Endodermal cell (in vitro differentiated cells): Measurements from ENCODE around the gene FAM50B. TPM values are rescaled to one million over a fixed set of nuclear protein-coding genes. Genes with fewer than 3 reads are reported as not detected.

Source experiments
- DNase-seq: peaks from one replicate; pipeline ENCODE4 v3.0.0-alpha.2; 2017
- H3K27ac ChIP-seq: 2 replicates; pipeline ENCODE4 v1.5.1; 2013; ENCODE audit warnings: mild to moderate bottlenecking, low read depth, low read length, moderate library complexity
- H3K27me3 ChIP-seq: 2 replicates; pipeline ENCODE4 v1.6.1; 2013; ENCODE audit warnings: mild to moderate bottlenecking, low read length, moderate library complexity; ENCODE audit not compliant: insufficient read depth, control insufficient read depth, poor library complexity, severe bottlenecking
- H3K36me3 ChIP-seq: 2 replicates; pipeline ENCODE4 v1.7.0; 2013; ENCODE audit warnings: mild to moderate bottlenecking, low read length, moderate library complexity; ENCODE audit not compliant: control insufficient read depth, insufficient read depth
- H3K4me1 ChIP-seq: one replicate; pipeline ENCODE4 v1.7.0; 2013; ENCODE audit warnings: low read length; ENCODE audit not compliant: control insufficient read depth, insufficient read depth
- H3K4me3 ChIP-seq: 2 replicates; pipeline ENCODE4 v1.5.1; 2013; ENCODE audit warnings: mild to moderate bottlenecking, low read length, moderate library complexity
- H3K9ac ChIP-seq: 2 replicates; pipeline ENCODE4 v1.6.1; 2013; ENCODE audit warnings: mild to moderate bottlenecking, low read length, moderate library complexity; ENCODE audit not compliant: poor library complexity, severe bottlenecking; ENCODE audit errors: extremely low read depth
- H3K9me3 ChIP-seq: 2 replicates; pipeline ENCODE4 v1.6.1; 2013; ENCODE audit warnings: mild to moderate bottlenecking, low read length, moderate library complexity; ENCODE audit not compliant: control insufficient read depth
- H3K27ac Mint-ChIP-seq: 2 replicates; pipeline ENCODE4 v1.8.0; 2020; ENCODE audit warnings: mixed read lengths
- H3K27me3 Mint-ChIP-seq: 2 replicates; pipeline ENCODE4 v1.8.0; 2021; ENCODE audit warnings: mild to moderate bottlenecking, mixed read lengths; ENCODE audit not compliant: insufficient read depth
- H3K36me3 Mint-ChIP-seq: 2 replicates; pipeline ENCODE4 v1.8.0; 2020; ENCODE audit warnings: low read depth, mixed read lengths
- H3K4me1 Mint-ChIP-seq: 2 replicates; pipeline ENCODE4 v1.8.0; 2020; ENCODE audit warnings: mixed read lengths
- H3K4me3 Mint-ChIP-seq: 2 replicates; pipeline ENCODE4 v1.8.0; 2020; ENCODE audit warnings: mild to moderate bottlenecking, moderate library complexity, mixed read lengths
- H3K9me3 Mint-ChIP-seq: 2 replicates; pipeline ENCODE4 v1.8.0; 2020; ENCODE audit warnings: mild to moderate bottlenecking, mixed read lengths
- CTCF ChIP-seq: fragments of 200-600 bp; sonication (generic); conservative IDR thresholded peaks from 2 replicates; pipeline ENCODE4 v1.5.0; 2021; ENCODE audit warnings: antibody characterized with exemption, mild to moderate bottlenecking
- WGBS, 2 experiments: methylation state at CpG; one replicate each; pipeline versions ENCODE4 v1.1.5 to v1.1.7; 2013; ENCODE audit warnings: missing lambda C conversion rate in 2 of 2, mixed read lengths in 1 of 2; ENCODE audit not compliant: insufficient coverage in 1 of 2, insufficient read length in 1 of 2; 5-methylcytosine and 5-hydroxymethylcytosine counted together
- total RNA-seq, 2 donors: library from RNA; stranded (reverse); fragmentation: NEBNext Ultra II Directional in 1 of 2; extraction: Animal tissue kit (Norgen Biotek cat#: 25700) in 1 of 2; gene quantifications; 2 replicates in 1 of 2; 3 replicates in 1 of 2; pipeline ENCODE4 v1.2.1, GENCODE V29; 2021

The FAM50B gene
- total RNA-seq, 2 donors from 2014 or later, result 2.8 to 3.7 TPM

GRCh38 chr6:3811191-3811590, 38.0 kb upstream of the FAM50B start:
- Mint-ChIP-seq H3K27ac (no peak overlapping the region), H3K4me3 (no peak overlapping the region), H3K36me3 (no peaks in the 10 kb centered on the region), H3K9me3 (no peaks in the 10 kb centered on the region), H3K27me3 (no peaks in the 10 kb centered on the region), H3K4me1 (peaks cover 10% of the 10 kb centered on the region)
- Histone ChIP-seq H3K4me1 (peaks cover 5% of the 10 kb centered on the region), H3K9me3 (no peaks in the 10 kb centered on the region), H3K27me3 (no peaks in the 10 kb centered on the region), H3K36me3 (no peaks in the 10 kb centered on the region), H3K4me3 (no peak overlapping the region), H3K9ac (no peak overlapping the region), H3K27ac (no peak overlapping the region)
- no peak for DNase-seq
- TF ChIP-seq CTCF, result no peak
- WGBS, 2 experiments, result 97 to 100% methylated on average over 1 to 2 of the region's 2 CpGs

GRCh38 chr6:3812596-3812995, 36.6 kb upstream of the FAM50B start:
- Mint-ChIP-seq H3K9me3 (no peaks in the 10 kb centered on the region), H3K4me1 (peaks cover 6% of the 10 kb centered on the region), H3K4me3 (no peak overlapping the region), H3K27me3 (no peaks in the 10 kb centered on the region), H3K27ac (no peak overlapping the region), H3K36me3 (no peaks in the 10 kb centered on the region)
- H3K27me3 ChIP-seq, result no peaks in the 10 kb centered on the region
- H3K36me3 ChIP-seq, result no peaks in the 10 kb centered on the region
- H3K9me3 ChIP-seq, result no peaks in the 10 kb centered on the region
- no peak overlapping the region for H3K27ac ChIP-seq
- 60 to 94% methylated on average over 1 to 2 of the region's 3 CpGs for WGBS, 2 experiments
- no peak overlapping the region for H3K4me3 ChIP-seq
- no peak for TF ChIP-seq CTCF
- no peak for DNase-seq
- no peaks in the 10 kb centered on the region for H3K4me1 ChIP-seq
- H3K9ac ChIP-seq, result no peak overlapping the region

- DNase-seq, result no peak
- no peaks in the 10 kb centered on the region for H3K9me3 Mint-ChIP-seq
- no peak overlapping the region for H3K27ac Mint-ChIP-seq
- no peak overlapping the region for H3K4me3 ChIP-seq
- no peak overlapping the region for H3K9ac ChIP-seq
- no peak overlapping the region for H3K4me3 Mint-ChIP-seq
- H3K27me3 Mint-ChIP-seq, result peaks cover under 1% of the 10 kb centered on the region
- H3K9me3 ChIP-seq, result no peaks in the 10 kb centered on the region
- H3K4me1 ChIP-seq, result no peaks in the 10 kb centered on the region
- TF ChIP-seq CTCF, result no peak
- H3K36me3 Mint-ChIP-seq, result no peaks in the 10 kb centered on the region
- H3K27me3 ChIP-seq, result no peaks in the 10 kb centered on the region
- H3K4me1 Mint-ChIP-seq, result peaks cover 6% of the 10 kb centered on the region
- 82 to 85% methylated on average over 12 to 13 of the region's 13 CpGs for WGBS, 2 experiments
- no peaks in the 10 kb centered on the region for H3K36me3 ChIP-seq
- H3K27ac ChIP-seq, result no peak overlapping the region
Observed at GRCh38 chr6:3813150-3813780, 35.9 kb upstream of the FAM50B start.
